ENCODE results near the gene FKBP15.

GRCh38 chr9:113227436-113227835 is 6.4 kb upstream of the FKBP15 start:
- TF ChIP-seq CREB1 (CRISPR knock-in tag; IDR thresholded peaks at IDR 0.05; ENCODE audit: low read depth) = no peak
- TF ChIP-seq, protein P1, sequence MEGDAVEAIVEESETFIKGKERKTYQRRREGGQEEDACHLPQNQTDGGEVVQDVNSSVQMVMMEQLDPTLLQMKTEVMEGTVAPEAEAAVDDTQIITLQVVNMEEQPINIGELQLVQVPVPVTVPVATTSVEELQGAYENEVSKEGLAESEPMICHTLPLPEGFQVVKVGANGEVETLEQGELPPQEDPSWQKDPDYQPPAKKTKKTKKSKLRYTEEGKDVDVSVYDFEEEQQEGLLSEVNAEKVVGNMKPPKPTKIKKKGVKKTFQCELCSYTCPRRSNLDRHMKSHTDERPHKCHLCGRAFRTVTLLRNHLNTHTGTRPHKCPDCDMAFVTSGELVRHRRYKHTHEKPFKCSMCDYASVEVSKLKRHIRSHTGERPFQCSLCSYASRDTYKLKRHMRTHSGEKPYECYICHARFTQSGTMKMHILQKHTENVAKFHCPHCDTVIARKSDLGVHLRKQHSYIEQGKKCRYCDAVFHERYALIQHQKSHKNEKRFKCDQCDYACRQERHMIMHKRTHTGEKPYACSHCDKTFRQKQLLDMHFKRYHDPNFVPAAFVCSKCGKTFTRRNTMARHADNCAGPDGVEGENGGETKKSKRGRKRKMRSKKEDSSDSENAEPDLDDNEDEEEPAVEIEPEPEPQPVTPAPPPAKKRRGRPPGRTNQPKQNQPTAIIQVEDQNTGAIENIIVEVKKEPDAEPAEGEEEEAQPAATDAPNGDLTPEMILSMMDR (conservative IDR thresholded peaks at IDR 0.05; ENCODE audit: low read depth in 2 of 2) = no peak

Data from GM23338 (cell line).